Liver (tissue), 9 donors: ENCODE results near the gene RSPRY1. TPM values are rescaled to one million over a fixed set of nuclear protein-coding genes. Genes with fewer than 3 reads are reported as not detected.

Experiments
- DNase-seq: peaks from one replicate; pipeline ENCODE4 v3.0.0-alpha.2; 2017; ENCODE audit warnings: low spot score
- H3K27ac ChIP-seq, 2 donors: one replicate each; pipeline ENCODE4 v1.7.0; 2013; ENCODE audit warnings: inconsistent platforms in 2 of 2, low read length in 2 of 2, control low read depth in 1 of 2, low read depth in 1 of 2, mild to moderate bottlenecking in 1 of 2
- H3K27me3 ChIP-seq, 4 donors: one replicate each; pipeline versions ENCODE4 v1.6.1 to v1.7.0; 2013; ENCODE audit warnings: low read length in 3 of 4, inconsistent platforms in 1 of 4, mild to moderate bottlenecking in 1 of 4, moderate library complexity in 1 of 4; ENCODE audit not compliant: control insufficient read depth in 4 of 4, insufficient read depth in 4 of 4
- H3K36me3 ChIP-seq, 4 donors: one replicate each; pipeline versions ENCODE4 v1.6.1 to v1.7.0; 2013; ENCODE audit warnings: low read length in 3 of 4, mild to moderate bottlenecking in 3 of 4, low read depth in 1 of 4, moderate library complexity in 1 of 4; ENCODE audit not compliant: control insufficient read depth in 4 of 4, insufficient read depth in 3 of 4
- H3K4me1 ChIP-seq, 4 donors: one replicate each; pipeline versions ENCODE4 v1.6.1 to v1.7.0; 2013; ENCODE audit warnings: low read length in 3 of 4, mild to moderate bottlenecking in 3 of 4, moderate library complexity in 1 of 4; ENCODE audit not compliant: control insufficient read depth in 4 of 4, insufficient read depth in 4 of 4
- H3K4me3 ChIP-seq, 3 donors: one replicate each; pipeline versions ENCODE4 v1.6.1 to v1.7.0; 2013; ENCODE audit warnings: low read length in 3 of 3, control low read depth in 1 of 3, low read depth in 1 of 3, mild to moderate bottlenecking in 1 of 3
- H3K9ac ChIP-seq, 2 donors: one replicate each; pipeline ENCODE4 v1.7.0; 2013; ENCODE audit warnings: low read length in 2 of 2, mild to moderate bottlenecking in 2 of 2, moderate library complexity in 2 of 2, control low read depth in 1 of 2, low read depth in 1 of 2
- H3K9me3 ChIP-seq, 4 donors: one replicate each; pipeline versions ENCODE4 v1.6.1 to v1.7.0; 2013; ENCODE audit warnings: low read length in 3 of 4; ENCODE audit not compliant: control insufficient read depth in 4 of 4
- ATF3 ChIP-seq: IDR thresholded peaks from 2 replicates; pipeline ENCODE4 v1.6.1; 2016; ENCODE audit warnings: antibody characterized with exemption
- EGR1 ChIP-seq, 2 donors: IDR thresholded peaks; 2 replicates each; pipeline ENCODE4 v1.6.1; 2016 to 2018; ENCODE audit warnings: antibody characterized with exemption in 2 of 2, low read depth in 2 of 2
- FOXA1 ChIP-seq: IDR thresholded peaks from 2 replicates; pipeline ENCODE4 v1.6.1; 2016; ENCODE audit warnings: antibody characterized with exemption
- GABPA ChIP-seq, 2 donors: IDR thresholded peaks in 1 of 2; conservative IDR thresholded peaks in 1 of 2; 2 replicates each; pipeline ENCODE4 v1.6.1; 2016; ENCODE audit warnings: antibody characterized with exemption in 2 of 2, mild to moderate bottlenecking in 1 of 2, moderate library complexity in 1 of 2
- HNF4G ChIP-seq: IDR thresholded peaks from 2 replicates; pipeline ENCODE4 v1.6.1; 2016; ENCODE audit warnings: antibody characterized with exemption
- JUND ChIP-seq, 2 donors: IDR thresholded peaks; 2 replicates each; pipeline ENCODE4 v1.6.1; 2016; ENCODE audit warnings: antibody characterized with exemption in 2 of 2
- NR2F2 ChIP-seq: IDR thresholded peaks from 2 replicates; pipeline ENCODE4 v1.6.1; 2016; ENCODE audit warnings: antibody characterized with exemption
- REST ChIP-seq: IDR thresholded peaks from 2 replicates; pipeline ENCODE4 v1.6.1; 2016; ENCODE audit warnings: antibody characterized with exemption, mild to moderate bottlenecking
- RXRA ChIP-seq, 2 donors: IDR thresholded peaks; 2 replicates each; pipeline ENCODE4 v1.6.1; 2017 to 2018; ENCODE audit warnings: antibody characterized with exemption in 2 of 2, mild to moderate bottlenecking in 1 of 2
- SP1 ChIP-seq: IDR thresholded peaks from 2 replicates; pipeline ENCODE4 v1.6.1; 2018; ENCODE audit warnings: antibody characterized with exemption, mild to moderate bottlenecking
- TAF1 ChIP-seq: conservative IDR thresholded peaks from 2 replicates; pipeline ENCODE4 v1.6.1; 2016; ENCODE audit warnings: antibody characterized with exemption, mild to moderate bottlenecking
- YY1 ChIP-seq: IDR thresholded peaks from 2 replicates; pipeline ENCODE4 v1.6.1; 2016; ENCODE audit warnings: antibody characterized with exemption, mild to moderate bottlenecking
- ZBTB33 ChIP-seq: IDR thresholded peaks from 2 replicates; pipeline ENCODE4 v1.6.1; 2016; ENCODE audit warnings: antibody characterized with exemption
- WGBS: extraction: QIAGEN DNeasy Blood & Tissue Kit; methylation state at CpG from one replicate; pipeline ENCODE4 v1.1.7; 2013; 5-methylcytosine and 5-hydroxymethylcytosine counted together
- polyA plus RNA-seq, 2 donors: library from polyadenylated mRNA; stranded (reverse) in 1 of 2; unstranded in 1 of 2; fragments of 200-250 nt in 1 of 2; fragments of >200 nt in 1 of 2; fragmentation: Nextera tagmentation in 1 of 2; extraction: Ambion mirVana in 1 of 2; gene quantifications; one replicate each; pipeline versions ENCODE4 v1.2.1 to v1.2.3, GENCODE V29; 2013 to 2015
- total RNA-seq, 2 donors: library from RNA; depleted of rRNA; stranded (reverse); fragments of >200 nt; gene quantifications; one replicate each; pipeline ENCODE4 v1.2.3, GENCODE V29; 2014
- TF ChIP-seq, protein P1 (sequence below): fragments of 150-350 bp; IDR thresholded peaks from 2 replicates; pipeline ENCODE4 v1.5.1; 2017; ENCODE audit warnings: improper control_type of control experiment, low read depth, low read length; ENCODE audit not compliant: missing input control
- donor health status: healthy.
- donor health status: healthy.
- donor health status: healthy.
- donor health status: healthy.
- donor health status: healthy.

The RSPRY1 gene
- total and polyA plus RNA-seq, 4 donors, result 10.9 to 27.6 (median 20.2) TPM

DNA sequence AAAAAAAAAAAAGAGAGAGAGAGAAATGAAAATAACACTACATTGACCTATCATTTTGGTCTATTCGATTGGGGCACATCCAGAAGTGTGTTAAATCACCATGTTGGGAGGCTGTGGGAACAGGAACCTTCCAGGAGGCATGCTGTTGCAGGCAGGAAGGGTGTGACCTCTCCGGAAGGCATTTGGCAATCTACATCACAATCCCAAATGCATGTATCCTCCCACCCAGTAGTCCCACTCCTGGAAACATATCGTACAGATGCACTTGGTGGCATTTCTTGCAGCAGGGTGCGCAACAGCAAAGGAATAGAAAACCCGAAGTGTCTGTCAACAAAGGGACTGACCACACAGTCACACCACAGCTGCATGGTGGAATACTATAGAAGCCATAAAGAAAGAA lies 90.5 kb downstream of the RSPRY1 start (continued):
- TF ChIP-seq RXRA (IDR thresholded peaks at IDR 0.05) (no peak), NR2F2 (no peak), YY1 (no peak), GABPA (IDR thresholded peaks at IDR 0.05 in 1 of 2, conservative IDR thresholded peaks at IDR 0.05 in 1 of 2) (no peak), REST (no peak)

DNA sequence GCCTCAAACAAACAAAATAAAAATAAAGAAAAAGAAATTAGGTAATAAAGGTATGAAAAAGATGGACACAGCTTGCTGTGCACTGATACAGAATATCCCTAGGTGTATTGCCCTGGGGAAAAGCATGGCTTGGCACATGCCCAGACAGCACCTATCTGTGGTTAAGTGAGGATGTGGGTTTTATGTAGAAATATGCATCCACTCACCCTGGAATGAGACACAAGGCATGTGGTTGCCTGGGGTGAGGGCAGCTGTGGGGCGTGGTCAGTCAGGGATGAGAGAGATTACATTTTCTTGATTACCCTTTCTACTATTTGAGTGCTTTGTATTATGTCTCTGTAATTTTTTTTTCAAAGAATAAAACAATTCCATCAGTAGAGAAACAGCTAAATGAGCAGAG lies 91.5 kb downstream of the RSPRY1 start:
- H3K4me1 ChIP-seq, result peaks cover 6 to 16% (median 9%) of the 10 kb centered on the region in 4 donors
- 76% methylated on average over 1 of the region's 1 CpG for WGBS
- no peaks in the 10 kb centered on the region for H3K36me3 ChIP-seq

DNA sequence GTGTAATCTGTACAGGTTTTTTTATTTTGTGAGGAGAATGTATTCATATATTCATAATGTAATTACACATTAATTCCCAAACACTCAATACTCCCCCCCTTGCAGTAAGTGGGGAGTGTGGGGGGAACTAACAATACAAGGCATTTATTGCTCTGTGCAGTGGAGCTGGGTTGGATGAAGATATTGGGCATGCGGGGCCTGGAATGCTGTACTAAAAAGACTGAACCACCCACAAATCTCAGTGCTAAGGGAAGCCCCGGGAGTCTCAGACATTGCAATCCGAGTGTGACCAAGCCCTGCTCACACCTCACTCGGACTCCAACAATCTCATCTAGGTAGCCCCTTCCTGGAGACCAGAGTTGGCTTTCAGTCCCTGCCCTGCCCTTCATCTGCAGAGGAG lies 92.4 kb downstream of the RSPRY1 start:
- H3K9ac ChIP-seq, result no peak overlapping the region
- no peak overlapping the region for H3K27ac ChIP-seq
- H3K9me3 ChIP-seq, result no peaks in the 10 kb centered on the region
- H3K4me3 ChIP-seq, result no peak overlapping the region
- DNase-seq, result no peak
- TF ChIP-seq RXRA (IDR thresholded peaks at IDR 0.05), result no peak
- no peak for TF ChIP-seq EGR1 (IDR thresholded peaks at IDR 0.05; ENCODE audit: low read depth in 2 of 2)
- TF ChIP-seq GABPA (IDR thresholded peaks at IDR 0.05 in 1 of 2, conservative IDR thresholded peaks at IDR 0.05 in 1 of 2), result no peak
- TF ChIP-seq JUND (IDR thresholded peaks at IDR 0.05), result no peak
- TF ChIP-seq ZBTB33, result no peak
- no peak for TF ChIP-seq SP1
- no peak for TF ChIP-seq YY1
- no peak for TF ChIP-seq FOXA1
- TF ChIP-seq REST, result no peak
- TF ChIP-seq HNF4G, result no peak
- TF ChIP-seq, protein P1, sequence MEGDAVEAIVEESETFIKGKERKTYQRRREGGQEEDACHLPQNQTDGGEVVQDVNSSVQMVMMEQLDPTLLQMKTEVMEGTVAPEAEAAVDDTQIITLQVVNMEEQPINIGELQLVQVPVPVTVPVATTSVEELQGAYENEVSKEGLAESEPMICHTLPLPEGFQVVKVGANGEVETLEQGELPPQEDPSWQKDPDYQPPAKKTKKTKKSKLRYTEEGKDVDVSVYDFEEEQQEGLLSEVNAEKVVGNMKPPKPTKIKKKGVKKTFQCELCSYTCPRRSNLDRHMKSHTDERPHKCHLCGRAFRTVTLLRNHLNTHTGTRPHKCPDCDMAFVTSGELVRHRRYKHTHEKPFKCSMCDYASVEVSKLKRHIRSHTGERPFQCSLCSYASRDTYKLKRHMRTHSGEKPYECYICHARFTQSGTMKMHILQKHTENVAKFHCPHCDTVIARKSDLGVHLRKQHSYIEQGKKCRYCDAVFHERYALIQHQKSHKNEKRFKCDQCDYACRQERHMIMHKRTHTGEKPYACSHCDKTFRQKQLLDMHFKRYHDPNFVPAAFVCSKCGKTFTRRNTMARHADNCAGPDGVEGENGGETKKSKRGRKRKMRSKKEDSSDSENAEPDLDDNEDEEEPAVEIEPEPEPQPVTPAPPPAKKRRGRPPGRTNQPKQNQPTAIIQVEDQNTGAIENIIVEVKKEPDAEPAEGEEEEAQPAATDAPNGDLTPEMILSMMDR, result no peak
- no peaks in the 10 kb centered on the region for H3K36me3 ChIP-seq
- H3K4me1 ChIP-seq, result peaks cover 6 to 25% (median 12%) of the 10 kb centered on the region in 4 donors
- H3K27me3 ChIP-seq, result no peaks in the 10 kb centered on the region
- 75% methylated on average over 4 of the region's 4 CpGs for WGBS

More for the DNA sequence above, 91.5 kb downstream of the RSPRY1 start:
- DNase-seq, result no peak
- Histone ChIP-seq H3K27me3 (no peaks in the 10 kb centered on the region), H3K9ac (no peak overlapping the region), H3K9me3 (no peaks in the 10 kb centered on the region), H3K4me3 (no peak overlapping the region), H3K27ac (no peak overlapping the region)
- no peak for TF ChIP-seq EGR1 (IDR thresholded peaks at IDR 0.05; ENCODE audit: low read depth in 2 of 2)
- no peak for TF ChIP-seq ATF3
- TF ChIP-seq FOXA1, result no peak
- TF ChIP-seq TAF1, result no peak
- TF ChIP-seq SP1, result no peak
